HG03060 (cell line): ENCODE data around the gene RAB40B.

Experiments used
- ATAC-seq: cut with Tn5 transposase; IDR thresholded peaks from one replicate; pipeline ENCODE4 v1.9.1; 2021; ENCODE audit warnings: low read depth, moderate number of reproducible peaks; ENCODE audit not compliant: unreplicated experiment

RAB40B gene

DNA sequence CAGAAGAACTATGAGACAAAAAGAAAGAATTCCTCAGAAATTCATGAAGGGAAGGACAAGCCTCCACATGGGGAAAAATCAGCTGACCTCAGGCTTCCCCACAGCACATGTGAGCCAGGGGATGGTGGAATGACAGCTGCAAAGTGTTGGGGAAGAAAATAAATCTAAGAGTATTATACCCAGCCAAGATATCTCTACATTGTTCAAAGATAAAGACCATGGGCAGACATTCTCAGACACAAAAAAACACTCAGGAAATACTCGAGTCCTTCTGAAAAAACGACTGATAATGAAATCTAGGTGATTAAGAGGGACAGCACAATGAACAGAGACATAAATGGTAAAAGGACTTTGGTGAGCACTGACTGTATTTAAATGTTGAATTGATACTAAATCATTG is 3.9 kb downstream of the RAB40B start:
- no peak for ATAC-seq

DNA sequence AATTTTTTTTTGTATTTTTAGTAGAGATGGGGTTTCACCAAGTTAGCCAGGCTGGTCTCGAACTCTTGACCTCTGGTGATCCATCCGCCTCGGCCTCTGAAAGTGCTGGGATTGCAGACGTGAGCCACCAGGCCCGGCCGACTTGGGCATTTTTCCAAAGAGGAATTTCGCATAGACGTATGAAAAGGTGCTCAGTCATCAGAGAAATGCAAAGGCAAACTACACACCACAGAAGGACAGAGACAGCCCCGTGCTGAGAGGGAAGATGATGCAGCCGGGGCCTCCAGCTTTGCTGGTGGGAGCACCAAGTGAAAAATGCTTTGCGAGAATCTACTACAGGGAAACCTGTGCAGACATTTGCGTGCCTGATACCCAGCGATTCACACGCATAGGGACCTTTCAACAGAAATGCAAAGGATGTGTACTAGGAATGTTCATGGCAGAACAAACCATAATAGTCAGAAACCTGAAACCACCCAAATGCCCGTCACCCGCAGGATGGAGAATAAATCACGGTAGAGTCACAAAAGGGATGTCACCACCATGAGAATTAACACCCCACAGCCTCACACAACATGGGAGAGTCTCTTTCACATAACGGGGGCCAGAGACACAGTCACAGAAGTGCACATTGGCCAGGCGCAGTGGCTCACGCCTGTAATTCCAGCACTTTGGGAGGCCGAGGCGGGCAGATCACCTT is 5.2 kb downstream of the RAB40B start:
- ATAC-seq: no peak

DNA sequence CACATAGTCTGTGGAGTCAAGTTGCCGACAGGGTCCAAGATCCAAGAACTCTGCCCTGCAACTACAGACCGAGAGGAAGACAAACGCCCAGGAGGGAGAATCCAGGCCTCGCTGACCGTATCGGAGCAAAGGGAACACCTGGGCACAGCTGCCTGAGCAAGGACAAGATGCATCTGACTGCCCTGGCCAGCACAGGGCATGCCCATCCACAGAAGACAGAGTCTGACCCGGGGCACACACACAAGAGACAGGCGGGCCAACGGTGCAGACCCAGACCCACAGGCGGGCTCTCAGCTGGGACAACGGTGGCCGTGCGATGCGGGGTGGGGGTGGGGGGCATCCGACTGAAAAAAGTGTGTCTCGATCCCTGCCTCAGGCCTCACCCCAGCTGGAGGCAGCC is 6.2 kb downstream of the RAB40B start:
- no peak for ATAC-seq

DNA sequence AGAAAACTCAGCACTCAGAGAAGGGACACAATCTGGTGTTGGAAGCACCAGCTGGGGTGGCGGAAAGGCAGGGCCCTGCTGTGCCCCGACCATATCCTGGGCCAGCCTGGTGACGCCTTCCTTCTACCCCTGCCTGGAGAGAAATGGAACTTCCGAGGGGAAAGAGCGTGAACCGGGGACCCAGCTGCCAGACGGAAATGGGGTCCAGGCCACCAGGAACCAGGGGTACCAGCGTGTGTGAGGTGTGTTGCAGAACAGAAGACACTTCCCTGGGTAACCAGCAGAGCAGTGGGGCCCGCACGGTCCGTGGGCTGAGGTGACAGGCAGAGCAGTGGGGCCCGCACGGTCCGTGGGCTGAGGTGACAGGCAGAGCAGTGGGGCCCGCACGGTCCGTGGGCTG is 6.8 kb downstream of the RAB40B start:
- no peak for ATAC-seq

DNA sequence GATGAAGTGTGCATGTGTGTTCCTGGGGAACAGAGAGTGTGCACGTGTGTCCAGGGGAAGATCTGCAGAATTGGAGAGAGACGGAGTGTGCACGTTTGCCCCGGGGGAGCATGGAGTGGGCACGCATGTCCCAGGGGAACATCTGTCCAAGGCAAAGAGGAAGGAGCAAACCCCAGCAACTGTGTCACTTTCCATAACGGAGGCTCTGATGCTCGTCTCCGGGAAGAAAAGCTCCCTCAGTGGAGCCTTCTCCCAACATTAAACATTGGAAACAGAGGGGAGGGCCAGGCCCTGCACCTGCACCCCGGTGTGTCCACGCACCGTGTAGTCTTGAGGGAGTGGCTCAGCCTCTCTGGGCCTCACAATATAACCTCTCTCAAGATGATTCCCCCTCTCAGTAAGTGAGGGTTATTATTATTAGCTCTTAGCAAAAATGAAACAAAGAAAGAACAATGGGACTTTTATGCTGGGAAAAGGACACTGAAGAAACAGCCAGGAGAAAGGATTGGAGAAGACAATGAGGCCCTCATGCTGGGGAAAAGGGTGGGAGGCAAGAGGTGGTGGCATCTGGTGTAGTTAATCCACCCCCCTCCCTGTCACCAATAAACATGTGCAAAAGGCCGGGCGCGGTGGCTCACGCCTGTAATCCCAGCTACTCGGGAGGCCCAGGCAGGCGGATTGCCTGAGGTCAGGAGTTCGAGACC is 7.6 kb downstream of the RAB40B start:
- no peak for ATAC-seq

DNA sequence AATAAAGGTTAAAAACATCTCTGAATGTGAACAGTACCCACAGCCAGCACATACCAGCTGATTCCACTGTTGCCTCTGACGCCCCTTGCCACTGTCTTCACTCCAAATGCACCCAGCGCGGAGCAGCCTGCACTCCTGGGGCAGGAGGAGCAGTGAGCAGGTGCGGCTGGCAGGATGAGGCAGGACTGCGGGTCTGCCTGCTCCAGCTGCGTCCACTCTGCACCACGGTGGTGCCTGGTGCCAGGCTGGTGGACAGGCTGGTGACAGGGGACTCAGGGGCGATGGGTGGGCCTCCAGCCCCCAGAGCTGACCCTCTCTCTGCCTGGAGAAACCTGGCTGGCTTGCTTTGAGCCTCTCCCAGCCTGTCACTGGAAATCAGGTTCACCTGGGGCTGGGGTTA is 9.4 kb downstream of the RAB40B start:
- no peak for ATAC-seq

DNA sequence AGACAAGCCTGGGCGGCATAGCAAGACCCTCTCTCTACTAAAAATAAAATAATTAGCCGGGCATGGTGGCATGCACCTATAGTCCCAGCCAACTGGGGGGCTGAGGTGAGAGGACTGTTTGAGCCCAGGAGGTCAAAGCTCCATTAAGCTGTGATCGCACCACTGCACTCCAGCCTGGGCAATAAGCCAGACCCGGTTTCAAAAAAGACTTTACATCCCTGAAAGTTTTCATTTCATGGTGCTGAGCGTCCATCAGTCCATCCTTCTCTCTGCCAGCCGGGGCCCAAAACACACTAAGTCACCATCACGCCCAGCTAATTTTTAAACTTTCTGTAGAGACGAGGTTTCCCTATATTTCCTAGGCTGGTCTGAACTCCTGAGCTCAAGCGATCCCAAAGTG is 10.6 kb downstream of the RAB40B start:
- no peak for ATAC-seq

DNA sequence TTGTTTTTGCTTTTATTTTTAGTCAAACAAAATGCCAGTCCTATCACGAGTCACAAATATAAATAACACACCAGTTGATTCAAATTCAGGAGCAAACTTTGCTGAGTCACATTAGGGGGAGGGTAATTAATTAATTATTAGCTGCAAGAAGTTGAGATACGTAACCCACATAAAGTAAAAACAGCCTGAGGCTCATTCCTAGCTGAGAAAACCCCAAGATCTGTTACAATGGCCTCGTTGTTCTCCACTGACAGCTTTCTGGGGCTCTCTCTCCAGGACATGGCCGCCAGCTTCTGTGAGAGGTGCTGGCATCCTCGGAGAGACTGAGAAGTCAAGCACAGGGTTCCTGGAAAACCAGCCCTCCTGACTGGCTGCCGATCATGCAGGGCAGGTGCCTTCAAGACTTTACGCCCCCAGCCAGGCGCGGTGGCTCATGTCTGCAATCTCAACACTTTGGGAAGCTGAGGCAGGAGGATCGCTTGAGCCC is 11.1 kb downstream of the RAB40B start:
- ATAC-seq: no peak

DNA sequence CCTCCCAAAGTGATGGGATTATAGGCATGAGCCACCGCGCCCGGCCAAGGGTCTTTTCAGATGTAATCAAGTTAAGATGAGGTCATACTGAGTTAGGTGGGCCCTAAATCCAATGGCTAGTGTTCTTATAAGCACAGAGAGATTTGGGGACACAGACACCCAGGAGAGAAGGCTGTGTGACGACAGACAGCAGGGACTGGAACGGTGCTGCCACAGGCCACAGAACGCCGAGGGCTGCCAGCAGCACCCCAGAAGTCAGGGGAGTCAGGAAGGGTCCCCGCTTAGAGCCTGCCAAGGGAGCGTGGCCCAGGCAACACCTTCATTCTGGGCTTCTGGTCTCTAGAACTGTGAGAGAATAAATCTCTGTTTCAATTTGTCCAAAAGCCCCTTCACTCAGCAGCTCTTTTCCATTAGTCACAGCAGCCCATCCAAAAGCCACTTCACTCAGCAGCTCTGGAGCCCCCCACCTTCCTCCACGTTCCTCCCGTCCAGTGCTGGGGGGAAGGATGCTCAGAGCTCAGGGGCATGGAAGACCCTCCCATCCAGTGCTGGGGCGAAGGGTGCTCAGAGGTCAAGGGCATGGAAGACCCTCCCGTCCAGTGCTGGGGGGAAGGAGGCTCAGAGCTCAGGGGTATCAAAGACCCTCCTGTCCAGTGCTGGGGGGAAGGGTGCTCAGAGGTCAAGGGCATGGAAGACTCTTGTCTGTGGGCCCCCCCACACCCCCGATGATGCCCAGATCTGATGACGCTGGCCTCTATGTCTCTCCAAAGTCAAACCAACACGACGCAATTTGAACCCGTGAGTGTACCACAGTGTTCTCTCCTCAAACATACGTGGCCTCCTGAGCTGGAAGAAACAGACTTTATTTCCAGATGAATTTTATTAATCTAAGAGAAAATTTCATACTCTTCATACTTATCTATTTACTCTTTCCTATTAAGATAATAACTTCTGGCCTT is 11.9 kb downstream of the RAB40B start:
- ATAC-seq: no peak

DNA sequence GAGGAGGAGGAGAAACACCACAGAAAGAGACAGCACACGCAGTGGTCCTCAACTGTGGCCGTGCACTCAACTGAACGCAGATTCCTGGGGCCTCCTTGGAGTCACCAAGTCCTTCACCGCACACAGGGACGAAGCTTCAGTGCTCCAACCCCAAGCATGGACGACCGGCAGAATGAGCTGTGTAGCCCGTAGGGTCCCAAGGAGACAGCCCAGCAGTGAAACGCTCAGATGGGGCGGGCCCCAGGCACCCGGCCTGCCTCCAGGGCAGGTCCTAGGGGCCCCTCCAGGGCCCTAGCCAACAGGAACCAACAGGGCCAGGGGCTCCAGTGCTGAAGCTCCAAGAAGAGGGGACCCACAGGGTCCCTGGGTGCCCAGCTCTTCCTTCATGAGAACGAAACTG is 13.2 kb downstream of the RAB40B start:
- no peak for ATAC-seq

DNA sequence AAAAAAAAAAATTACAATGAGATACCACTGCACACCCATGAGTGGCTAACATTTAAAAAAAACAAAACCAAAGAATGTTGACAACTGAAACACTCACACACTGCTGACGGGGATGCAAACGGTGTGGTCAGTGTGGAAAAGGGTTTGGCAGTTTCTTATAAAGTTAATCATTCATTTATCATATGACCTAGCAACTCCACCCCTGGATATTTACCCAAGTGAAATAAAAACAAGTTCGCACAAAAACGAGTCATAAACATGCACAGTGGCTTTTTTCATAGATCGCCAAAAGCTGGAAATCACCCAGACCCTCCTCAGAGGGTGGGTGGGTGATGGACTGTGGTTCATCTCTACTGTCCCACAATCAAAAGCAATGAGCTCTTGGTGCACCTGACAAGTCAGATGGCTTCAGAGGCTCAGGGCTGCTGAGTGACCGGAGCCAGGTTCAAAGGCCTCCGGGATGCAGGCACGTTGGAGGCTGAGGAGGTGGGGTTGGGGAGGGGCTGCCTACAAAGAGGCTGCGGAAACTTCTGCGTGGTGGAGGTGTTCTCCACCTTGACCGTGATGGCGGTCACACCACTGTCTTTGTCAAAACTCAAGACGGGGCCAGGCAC is 14.2 kb downstream of the RAB40B start:
- no peak for ATAC-seq

DNA sequence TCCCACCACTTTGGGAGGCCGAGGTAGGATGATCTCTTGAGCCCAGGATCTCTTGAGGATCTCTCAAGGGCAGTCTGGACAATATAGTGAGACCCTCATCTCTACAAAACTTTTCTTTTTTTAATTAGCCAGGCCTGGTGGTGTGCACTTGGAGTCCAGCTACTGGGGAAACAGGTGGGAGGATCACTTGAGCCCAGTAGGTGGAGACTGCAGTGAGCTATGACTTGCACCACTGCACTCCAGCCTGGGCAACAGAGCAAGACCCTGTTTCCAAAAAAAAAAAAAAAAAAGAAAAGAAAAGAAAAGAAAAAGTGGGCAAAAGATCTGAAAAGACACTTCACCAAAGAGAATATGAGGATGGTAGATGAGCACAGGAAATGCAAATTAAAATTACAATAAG is 15.0 kb downstream of the RAB40B start:
- ATAC-seq: no peak

DNA sequence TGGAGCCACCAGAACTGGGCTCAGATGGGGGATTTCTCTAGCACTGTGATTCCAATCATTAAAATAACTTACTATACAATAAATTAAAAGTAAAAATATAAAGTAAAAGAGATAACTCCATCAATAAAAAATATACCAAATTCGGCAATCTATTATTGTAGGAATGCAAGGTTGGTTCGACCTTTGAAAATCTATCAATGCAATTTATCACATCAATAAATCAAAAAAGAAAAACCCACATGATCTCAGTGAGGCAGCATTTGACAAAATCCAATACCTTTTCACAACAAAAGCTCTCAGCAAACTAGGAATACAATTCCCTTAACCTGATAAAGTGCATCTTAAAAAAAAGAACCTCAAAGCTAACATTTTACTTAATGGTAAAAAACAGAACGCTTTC is 17.0 kb downstream of the RAB40B start:
- ATAC-seq: no peak

DNA sequence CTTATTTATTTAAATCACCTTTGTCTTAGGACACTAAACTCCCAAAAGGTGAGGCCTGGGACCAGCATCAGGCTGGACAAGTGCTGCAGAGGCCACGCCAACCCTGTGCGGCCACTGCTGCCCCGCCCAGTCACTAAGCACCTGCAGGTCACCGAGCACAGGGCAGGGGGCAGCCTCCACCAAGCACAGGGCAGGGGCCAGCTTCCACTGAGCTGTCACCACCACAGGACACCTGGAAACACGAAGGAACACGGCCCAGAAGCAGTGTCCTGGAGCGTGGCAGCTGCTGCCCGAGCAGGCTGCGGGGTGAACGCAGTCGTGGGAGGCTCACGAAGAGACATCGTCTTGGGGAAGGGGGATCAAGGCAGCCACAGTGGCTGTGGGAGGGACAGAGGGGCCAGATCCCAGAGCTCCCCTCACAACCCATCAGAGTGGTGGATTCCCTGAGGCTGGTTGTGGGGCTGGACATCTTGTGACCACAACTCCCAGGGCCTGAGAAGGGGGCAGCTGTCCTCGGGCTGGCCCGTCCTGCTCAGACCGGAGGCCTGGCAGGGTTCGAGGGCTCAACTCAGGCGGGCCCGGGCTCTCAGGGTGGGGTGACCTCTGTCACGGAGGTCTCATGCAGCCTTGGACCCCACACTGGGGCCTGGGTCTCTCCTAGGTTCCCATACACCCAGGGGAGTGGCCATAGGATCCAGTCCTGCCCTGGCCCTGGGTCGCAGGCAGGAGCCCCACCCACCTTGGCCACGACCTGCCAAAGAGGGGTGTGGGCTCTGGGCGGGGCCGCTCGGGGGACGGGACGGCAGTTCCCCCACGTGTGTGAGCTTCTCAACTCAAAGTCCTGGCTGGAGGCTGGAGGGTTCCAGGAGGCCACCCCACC is 18.7 kb downstream of the RAB40B start:
- ATAC-seq: no peak

DNA sequence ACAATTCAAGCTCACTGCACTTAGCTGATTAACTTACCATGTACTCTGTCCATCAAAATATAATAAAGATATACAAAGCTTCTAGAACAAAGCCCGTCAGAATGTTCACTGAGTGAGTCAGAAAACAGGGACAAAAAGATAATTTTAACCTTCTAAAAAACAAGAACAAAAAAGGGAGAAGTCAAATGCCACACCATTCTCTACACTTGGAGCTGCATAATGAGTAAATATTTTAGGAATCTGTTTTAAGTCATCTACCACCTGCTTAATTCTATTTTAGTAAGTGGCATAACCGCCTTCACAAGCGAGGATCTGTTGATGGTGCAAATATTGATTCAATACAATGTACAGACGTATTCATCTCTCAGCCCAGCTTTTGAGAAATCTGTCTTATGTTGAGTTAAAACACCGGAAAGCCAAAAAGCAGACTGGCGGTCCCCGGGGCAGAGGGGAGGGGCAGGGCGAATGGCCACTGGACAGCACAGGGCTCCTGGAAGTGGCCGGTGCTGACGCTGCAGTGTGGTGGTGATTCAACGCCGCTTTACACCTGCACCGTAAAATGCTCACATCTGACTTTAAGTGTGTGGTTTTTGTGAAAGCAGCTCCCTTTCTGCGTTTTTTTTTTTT is 20.1 kb downstream of the RAB40B start:
- ATAC-seq: no peak

DNA sequence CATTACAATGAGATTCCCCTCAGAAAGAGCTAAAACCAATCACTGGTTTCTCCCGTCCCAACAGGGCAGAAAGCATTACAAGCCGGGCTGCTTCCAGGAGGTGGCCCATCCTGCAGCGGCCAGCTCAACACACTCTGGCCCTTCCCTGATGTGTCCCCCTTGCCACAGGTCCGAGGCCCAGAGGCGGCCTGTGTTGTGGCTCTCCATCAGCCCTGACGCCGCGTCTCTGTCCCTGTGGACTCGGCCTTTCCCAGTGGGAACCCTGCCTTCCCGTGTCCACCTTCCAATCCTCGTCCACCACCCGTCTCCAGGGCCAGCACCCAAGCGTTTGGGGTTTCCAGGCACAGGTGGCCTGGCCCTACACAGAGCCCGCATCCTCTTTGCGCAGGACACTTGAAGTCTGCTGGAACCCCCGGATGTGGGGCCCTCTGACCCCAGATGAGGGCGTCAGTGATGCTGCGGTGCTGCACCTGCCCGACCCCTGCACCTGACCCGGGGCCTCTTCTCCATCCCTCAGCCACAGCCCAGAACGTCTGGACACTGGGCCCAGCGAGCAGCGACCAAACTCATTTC is 21.1 kb downstream of the RAB40B start:
- ATAC-seq: no peak

DNA sequence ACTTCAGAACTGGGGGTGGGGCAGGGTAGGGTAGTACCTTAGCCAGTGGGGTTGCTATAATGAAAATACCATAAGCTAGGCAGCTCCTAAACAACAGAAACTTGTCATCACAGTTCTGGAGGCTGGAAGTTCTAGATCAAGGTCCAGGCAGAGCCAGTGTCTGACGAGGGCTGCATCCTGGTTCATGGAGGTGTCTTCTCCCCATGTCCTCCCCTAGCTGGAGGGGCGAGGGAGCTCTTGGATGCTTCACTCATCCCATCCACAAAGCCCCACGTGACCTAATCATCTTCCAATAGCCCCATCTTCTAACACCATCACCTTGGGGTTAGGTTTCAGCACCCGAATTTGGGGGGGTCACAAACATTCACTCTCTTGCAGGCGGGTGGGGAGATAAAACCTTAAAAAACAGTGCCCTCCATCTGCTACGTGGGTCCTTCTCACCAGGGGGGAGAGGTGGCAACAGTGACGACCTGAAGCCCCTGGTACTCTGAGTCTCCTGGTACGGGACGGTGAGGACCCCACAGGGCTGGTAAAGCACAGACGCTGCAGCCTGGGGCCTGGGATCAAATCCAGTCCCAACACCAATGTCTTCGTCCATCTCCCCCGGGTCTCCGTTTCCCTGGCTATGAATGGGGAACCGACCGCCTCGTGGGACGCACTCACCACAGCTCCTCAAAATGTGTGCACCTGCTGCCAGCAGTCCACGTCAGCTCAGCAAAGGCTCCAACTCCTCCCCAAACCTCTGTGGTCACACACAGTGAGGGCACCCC is 22.8 kb downstream of the RAB40B start:
- no peak for ATAC-seq
